ENCODE results near the gene DDX3X. TPM values are rescaled to one million over a fixed set of nuclear protein-coding genes. Genes with fewer than 3 reads are reported as not detected.

Gene DDX3X
- total and polyA plus RNA-seq, 9 of the 15 experiments (the other 6 are each of a cell fraction or from before 2014, with no cell fraction given), result 51.3 to 232 (median 138) TPM

- TF ChIP-seq, protein P1, sequence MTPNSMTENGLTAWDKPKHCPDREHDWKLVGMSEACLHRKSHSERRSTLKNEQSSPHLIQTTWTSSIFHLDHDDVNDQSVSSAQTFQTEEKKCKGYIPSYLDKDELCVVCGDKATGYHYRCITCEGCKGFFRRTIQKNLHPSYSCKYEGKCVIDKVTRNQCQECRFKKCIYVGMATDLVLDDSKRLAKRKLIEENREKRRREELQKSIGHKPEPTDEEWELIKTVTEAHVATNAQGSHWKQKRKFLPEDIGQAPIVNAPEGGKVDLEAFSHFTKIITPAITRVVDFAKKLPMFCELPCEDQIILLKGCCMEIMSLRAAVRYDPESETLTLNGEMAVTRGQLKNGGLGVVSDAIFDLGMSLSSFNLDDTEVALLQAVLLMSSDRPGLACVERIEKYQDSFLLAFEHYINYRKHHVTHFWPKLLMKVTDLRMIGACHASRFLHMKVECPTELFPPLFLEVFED (CRISPR knock-in tag; conservative IDR thresholded peaks at IDR 0.05), result no peak
- TF ChIP-seq ZBTB17 (CRISPR knock-in tag; IDR thresholded peaks at IDR 0.05) (no peak), SMAD3 (CRISPR knock-in tag; conservative IDR thresholded peaks at IDR 0.05) (no peak), CXXC5 (CRISPR knock-in tag; IDR thresholded peaks at IDR 0.05) (no peak; the same call in 1 of the 2 replicates), RFX7 (CRISPR knock-in tag; IDR thresholded peaks at IDR 0.05) (no peak), ZNF77 (CRISPR knock-in tag; IDR thresholded peaks at IDR 0.05) (no peak), ARID2 (IDR thresholded peaks at IDR 0.05) (no peak), SRSF1 (IDR thresholded peaks at IDR 0.05; ENCODE audit: low read depth, low read length) (no peak), EP400 (IDR thresholded peaks at IDR 0.05) (peak; percentile 83), FIP1L1 (IDR thresholded peaks at IDR 0.05; ENCODE audit: low read depth, low read length, poor library complexity, severe bottlenecking) (no peak), CEBPG (CRISPR knock-in tag; IDR thresholded peaks at IDR 0.05) (no peak), CEBPG (tag; conservative IDR thresholded peaks at IDR 0.05 in 1 of 2, IDR thresholded peaks at IDR 0.05 in 1 of 2) (no peak), ZNF354B (CRISPR knock-in tag; IDR thresholded peaks at IDR 0.05) (no peak), CTBP1 (IDR thresholded peaks at IDR 0.05; ENCODE audit: borderline replicate concordance) (no peak), ZSCAN32 (CRISPR knock-in tag; IDR thresholded peaks at IDR 0.05) (no peak), RBM34 (IDR thresholded peaks at IDR 0.05; ENCODE audit: borderline replicate concordance, insufficient read depth, low read length) (no peak), MBD1 (CRISPR knock-in tag; IDR thresholded peaks at IDR 0.05) (no peak), ZEB2 (IDR thresholded peaks at IDR 0.05) (no peak), NUFIP1 (IDR thresholded peaks at IDR 0.05; ENCODE audit: partially characterized antibody) (no peak), BRF2 (IDR thresholded peaks at IDR 0.05; ENCODE audit: borderline replicate concordance, insufficient read depth, insufficient read length) (no peak), ZNF766 (CRISPR knock-in tag; conservative IDR thresholded peaks at IDR 0.05) (no peak), ZBTB7A (IDR thresholded peaks at IDR 0.05; ENCODE audit: borderline replicate concordance, control insufficient read depth, low read depth, low read length) (no peak)
- TF ChIP-seq, protein P2, sequence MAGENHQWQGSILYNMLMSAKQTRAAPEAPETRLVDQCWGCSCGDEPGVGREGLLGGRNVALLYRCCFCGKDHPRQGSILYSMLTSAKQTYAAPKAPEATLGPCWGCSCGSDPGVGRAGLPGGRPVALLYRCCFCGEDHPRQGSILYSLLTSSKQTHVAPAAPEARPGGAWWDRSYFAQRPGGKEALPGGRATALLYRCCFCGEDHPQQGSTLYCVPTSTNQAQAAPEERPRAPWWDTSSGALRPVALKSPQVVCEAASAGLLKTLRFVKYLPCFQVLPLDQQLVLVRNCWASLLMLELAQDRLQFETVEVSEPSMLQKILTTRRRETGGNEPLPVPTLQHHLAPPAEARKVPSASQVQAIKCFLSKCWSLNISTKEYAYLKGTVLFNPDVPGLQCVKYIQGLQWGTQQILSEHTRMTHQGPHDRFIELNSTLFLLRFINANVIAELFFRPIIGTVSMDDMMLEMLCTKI (IDR thresholded peaks at IDR 0.05; ENCODE audit: partially characterized antibody), result no peak
- TF ChIP-seq, protein P3, sequence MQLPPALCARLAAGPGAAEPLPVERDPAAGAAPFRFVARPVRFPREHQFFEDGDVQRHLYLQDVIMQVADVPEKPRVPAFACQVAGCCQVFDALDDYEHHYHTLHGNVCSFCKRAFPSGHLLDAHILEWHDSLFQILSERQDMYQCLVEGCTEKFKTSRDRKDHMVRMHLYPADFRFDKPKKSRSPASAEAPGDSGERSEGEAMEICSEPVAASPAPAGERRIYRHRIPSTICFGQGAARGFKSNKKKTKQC (CRISPR knock-in tag; IDR thresholded peaks at IDR 0.05), result no peak; the same call in 1 of the 2 replicates
Measured at GRCh38 chrX:41333744-41334362, at the start of gene DDX3X (continued).
